Measurements from ENCODE around the gene GPR15.

GPR15 gene

DNA sequence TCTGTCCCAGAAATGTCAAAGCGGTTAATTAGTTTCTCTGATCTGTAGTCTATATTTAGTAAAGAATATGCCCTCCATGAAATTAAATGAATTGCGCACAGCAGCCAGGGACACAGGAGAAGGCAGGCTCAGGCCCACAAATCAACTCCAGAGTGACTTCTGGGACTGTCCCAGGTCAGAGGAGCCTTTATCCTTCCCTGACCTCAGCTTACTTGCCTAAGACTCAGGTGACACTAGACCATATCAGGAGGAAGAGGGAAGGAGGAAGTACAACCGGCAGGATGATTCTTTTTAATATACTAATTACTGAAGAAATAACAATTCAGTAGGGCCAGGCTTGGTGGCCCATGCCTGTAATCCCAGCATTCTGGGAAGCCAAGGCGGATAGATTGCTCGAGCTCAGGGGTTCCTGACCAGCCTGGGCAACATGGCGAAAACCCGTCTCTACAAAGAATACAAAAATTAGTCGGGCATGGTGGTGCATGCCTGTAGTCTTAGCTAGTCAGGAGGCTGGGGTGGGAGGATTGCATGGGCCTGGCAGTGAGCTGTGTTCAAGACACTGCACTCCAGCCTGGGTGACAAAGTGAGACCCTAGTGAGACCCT, 1.8 kb upstream of the GPR15 start:
- TF ChIP-seq, protein P1, sequence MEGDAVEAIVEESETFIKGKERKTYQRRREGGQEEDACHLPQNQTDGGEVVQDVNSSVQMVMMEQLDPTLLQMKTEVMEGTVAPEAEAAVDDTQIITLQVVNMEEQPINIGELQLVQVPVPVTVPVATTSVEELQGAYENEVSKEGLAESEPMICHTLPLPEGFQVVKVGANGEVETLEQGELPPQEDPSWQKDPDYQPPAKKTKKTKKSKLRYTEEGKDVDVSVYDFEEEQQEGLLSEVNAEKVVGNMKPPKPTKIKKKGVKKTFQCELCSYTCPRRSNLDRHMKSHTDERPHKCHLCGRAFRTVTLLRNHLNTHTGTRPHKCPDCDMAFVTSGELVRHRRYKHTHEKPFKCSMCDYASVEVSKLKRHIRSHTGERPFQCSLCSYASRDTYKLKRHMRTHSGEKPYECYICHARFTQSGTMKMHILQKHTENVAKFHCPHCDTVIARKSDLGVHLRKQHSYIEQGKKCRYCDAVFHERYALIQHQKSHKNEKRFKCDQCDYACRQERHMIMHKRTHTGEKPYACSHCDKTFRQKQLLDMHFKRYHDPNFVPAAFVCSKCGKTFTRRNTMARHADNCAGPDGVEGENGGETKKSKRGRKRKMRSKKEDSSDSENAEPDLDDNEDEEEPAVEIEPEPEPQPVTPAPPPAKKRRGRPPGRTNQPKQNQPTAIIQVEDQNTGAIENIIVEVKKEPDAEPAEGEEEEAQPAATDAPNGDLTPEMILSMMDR (IDR thresholded peaks at IDR 0.05; ENCODE audit: control insufficient read depth, extremely low read depth, insufficient read depth), result no peak
- no peak overlapping the region for H3K4me3 ChIP-seq (ENCODE audit: low read depth, low read length)
- no peak for DNase-seq (ENCODE audit: low read depth)

DNA sequence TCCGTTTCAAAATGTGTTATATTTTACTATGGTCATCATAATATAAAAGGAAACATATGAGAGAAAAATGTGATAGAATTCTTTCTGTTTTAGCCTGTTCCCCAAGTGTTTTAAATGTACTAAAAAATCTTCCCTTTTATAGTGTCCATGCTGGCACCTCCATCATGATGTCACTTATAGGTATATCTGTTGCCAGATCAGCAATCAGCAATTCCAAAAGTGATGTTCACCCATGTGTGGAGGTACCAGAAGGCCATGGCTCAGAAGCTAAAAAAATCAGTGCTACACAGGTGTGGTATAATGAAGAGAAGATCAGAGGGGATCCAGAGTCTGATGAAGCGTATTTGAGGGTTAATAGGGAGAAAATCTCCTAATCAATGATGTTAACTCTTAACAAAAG, 1.1 kb upstream of the GPR15 start:
- no peak overlapping the region for H3K4me3 ChIP-seq (ENCODE audit: low read depth, low read length)
- TF ChIP-seq, protein P1 (IDR thresholded peaks at IDR 0.05; ENCODE audit: control insufficient read depth, extremely low read depth, insufficient read depth), result no peak
- DNase-seq (ENCODE audit: low read depth), result no peak

DNA sequence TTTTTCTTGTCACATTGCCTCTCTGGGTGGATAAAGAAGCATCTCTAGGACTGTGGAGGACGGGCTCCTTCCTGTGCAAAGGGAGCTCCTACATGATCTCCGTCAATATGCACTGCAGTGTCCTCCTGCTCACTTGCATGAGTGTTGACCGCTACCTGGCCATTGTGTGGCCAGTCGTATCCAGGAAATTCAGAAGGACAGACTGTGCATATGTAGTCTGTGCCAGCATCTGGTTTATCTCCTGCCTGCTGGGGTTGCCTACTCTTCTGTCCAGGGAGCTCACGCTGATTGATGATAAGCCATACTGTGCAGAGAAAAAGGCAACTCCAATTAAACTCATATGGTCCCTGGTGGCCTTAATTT, 478 bp downstream of the GPR15 start:
- no peak overlapping the region for H3K4me3 ChIP-seq (ENCODE audit: low read depth, low read length)
- TF ChIP-seq, protein P1 (IDR thresholded peaks at IDR 0.05; ENCODE audit: control insufficient read depth, extremely low read depth, insufficient read depth), result no peak
- DNase-seq (ENCODE audit: low read depth), result no peak

- TF ChIP-seq, protein P1 (IDR thresholded peaks at IDR 0.05; ENCODE audit: control insufficient read depth, extremely low read depth, insufficient read depth), result no peak
- DNase-seq (ENCODE audit: low read depth), result no peak
- H3K4me3 ChIP-seq (ENCODE audit: low read depth, low read length), result no peak overlapping the region
Observed at GRCh38 chr3:98532709-98533571, 1.2 kb downstream of the GPR15 start.

GRCh38 chr3:98534168-98534567, 2.4 kb downstream of the GPR15 start:
- no peak for DNase-seq (ENCODE audit: low read depth)
- TF ChIP-seq, protein P1 (IDR thresholded peaks at IDR 0.05; ENCODE audit: control insufficient read depth, extremely low read depth, insufficient read depth), result no peak
- H3K4me3 ChIP-seq (ENCODE audit: low read depth, low read length), result no peak overlapping the region

GRCh38 chr3:98534734-98535133, 3.0 kb downstream of the GPR15 start:
- no peak for DNase-seq (ENCODE audit: low read depth)
- H3K4me3 ChIP-seq (ENCODE audit: low read depth, low read length), result no peak overlapping the region
- TF ChIP-seq, protein P1 (IDR thresholded peaks at IDR 0.05; ENCODE audit: control insufficient read depth, extremely low read depth, insufficient read depth), result no peak
